Endodermal cell (in vitro differentiated cells): ENCODE results near the gene CACNA1D. TPM values are rescaled to one million over a fixed set of nuclear protein-coding genes. Genes with fewer than 3 reads are reported as not detected.

Source experiments
- DNase-seq: peaks from one replicate; pipeline ENCODE4 v3.0.0-alpha.2; 2017
- H3K27ac ChIP-seq: 2 replicates; pipeline ENCODE4 v1.5.1; 2013; ENCODE audit warnings: mild to moderate bottlenecking, low read depth, low read length, moderate library complexity
- H3K27me3 ChIP-seq: 2 replicates; pipeline ENCODE4 v1.6.1; 2013; ENCODE audit warnings: mild to moderate bottlenecking, low read length, moderate library complexity; ENCODE audit not compliant: insufficient read depth, control insufficient read depth, poor library complexity, severe bottlenecking
- H3K36me3 ChIP-seq: 2 replicates; pipeline ENCODE4 v1.7.0; 2013; ENCODE audit warnings: mild to moderate bottlenecking, low read length, moderate library complexity; ENCODE audit not compliant: control insufficient read depth, insufficient read depth
- H3K4me1 ChIP-seq: one replicate; pipeline ENCODE4 v1.7.0; 2013; ENCODE audit warnings: low read length; ENCODE audit not compliant: control insufficient read depth, insufficient read depth
- H3K4me3 ChIP-seq: 2 replicates; pipeline ENCODE4 v1.5.1; 2013; ENCODE audit warnings: mild to moderate bottlenecking, low read length, moderate library complexity
- H3K9ac ChIP-seq: 2 replicates; pipeline ENCODE4 v1.6.1; 2013; ENCODE audit warnings: mild to moderate bottlenecking, low read length, moderate library complexity; ENCODE audit not compliant: poor library complexity, severe bottlenecking; ENCODE audit errors: extremely low read depth
- H3K9me3 ChIP-seq: 2 replicates; pipeline ENCODE4 v1.6.1; 2013; ENCODE audit warnings: mild to moderate bottlenecking, low read length, moderate library complexity; ENCODE audit not compliant: control insufficient read depth
- H3K27ac Mint-ChIP-seq: 2 replicates; pipeline ENCODE4 v1.8.0; 2020; ENCODE audit warnings: mixed read lengths
- H3K27me3 Mint-ChIP-seq: 2 replicates; pipeline ENCODE4 v1.8.0; 2021; ENCODE audit warnings: mild to moderate bottlenecking, mixed read lengths; ENCODE audit not compliant: insufficient read depth
- H3K36me3 Mint-ChIP-seq: 2 replicates; pipeline ENCODE4 v1.8.0; 2020; ENCODE audit warnings: low read depth, mixed read lengths
- H3K4me1 Mint-ChIP-seq: 2 replicates; pipeline ENCODE4 v1.8.0; 2020; ENCODE audit warnings: mixed read lengths
- H3K4me3 Mint-ChIP-seq: 2 replicates; pipeline ENCODE4 v1.8.0; 2020; ENCODE audit warnings: mild to moderate bottlenecking, moderate library complexity, mixed read lengths
- H3K9me3 Mint-ChIP-seq: 2 replicates; pipeline ENCODE4 v1.8.0; 2020; ENCODE audit warnings: mild to moderate bottlenecking, mixed read lengths
- CTCF ChIP-seq: fragments of 200-600 bp; sonication (generic); conservative IDR thresholded peaks from 2 replicates; pipeline ENCODE4 v1.5.0; 2021; ENCODE audit warnings: antibody characterized with exemption, mild to moderate bottlenecking
- WGBS, 2 experiments: methylation state at CpG; one replicate each; pipeline versions ENCODE4 v1.1.5 to v1.1.7; 2013; ENCODE audit warnings: missing lambda C conversion rate in 2 of 2, mixed read lengths in 1 of 2; ENCODE audit not compliant: insufficient coverage in 1 of 2, insufficient read length in 1 of 2; 5-methylcytosine and 5-hydroxymethylcytosine counted together
- total RNA-seq, 2 donors: library from RNA; stranded (reverse); fragmentation: NEBNext Ultra II Directional in 1 of 2; extraction: Animal tissue kit (Norgen Biotek cat#: 25700) in 1 of 2; gene quantifications; 2 replicates in 1 of 2; 3 replicates in 1 of 2; pipeline ENCODE4 v1.2.1, GENCODE V29; 2021

CACNA1D gene
- total RNA-seq, 2 donors from 2014 or later: 2.2 to 3.8 TPM

GRCh38 chr3:53583161-53583690 lies 88.8 kb downstream of the CACNA1D start:
- Histone ChIP-seq H3K4me3 (no peak overlapping the region), H3K36me3 (no peaks in the 10 kb centered on the region), H3K27me3 (no peaks in the 10 kb centered on the region), H3K27ac (no peak overlapping the region), H3K9ac (no peak overlapping the region), H3K4me1 (peaks cover 4% of the 10 kb centered on the region), H3K9me3 (no peaks in the 10 kb centered on the region)
- TF ChIP-seq CTCF: no peak
- no peaks in the 10 kb centered on the region for H3K9me3 Mint-ChIP-seq
- no peak overlapping the region for H3K27ac Mint-ChIP-seq
- peaks cover 39% of the 10 kb centered on the region for H3K4me1 Mint-ChIP-seq
- no peak for DNase-seq
- H3K27me3 Mint-ChIP-seq: peaks cover 12% of the 10 kb centered on the region
- no peaks in the 10 kb centered on the region for H3K36me3 Mint-ChIP-seq
- 91 to 100% methylated on average over 1 to 2 of the region's 2 CpGs for WGBS, 2 experiments
- H3K4me3 Mint-ChIP-seq: no peak overlapping the region

GRCh38 chr3:53585049-53585448 lies 90.6 kb downstream of the CACNA1D start:
- peaks cover 21% of the 10 kb centered on the region for H3K27me3 Mint-ChIP-seq
- H3K36me3 Mint-ChIP-seq: no peaks in the 10 kb centered on the region
- Histone ChIP-seq H3K9me3 (no peaks in the 10 kb centered on the region), H3K27ac (no peak overlapping the region), H3K27me3 (no peaks in the 10 kb centered on the region), H3K4me3 (no peak overlapping the region), H3K9ac (no peak overlapping the region), H3K4me1 (no peaks in the 10 kb centered on the region), H3K36me3 (no peaks in the 10 kb centered on the region)
- no peaks in the 10 kb centered on the region for H3K9me3 Mint-ChIP-seq
- WGBS, 2 experiments: 79 to 85% methylated on average over 2 of the region's 2 CpGs
- TF ChIP-seq CTCF: no peak
- no peak overlapping the region for H3K27ac Mint-ChIP-seq
- H3K4me1 Mint-ChIP-seq: peaks cover 28% of the 10 kb centered on the region
- no peak for DNase-seq
- no peak overlapping the region for H3K4me3 Mint-ChIP-seq

- 83 to 87% methylated on average over 6 of the region's 6 CpGs for WGBS, 2 experiments
- Mint-ChIP-seq H3K27me3 (peaks cover 24% of the 10 kb centered on the region), H3K4me3 (no peak overlapping the region)
These were observed 91.2 kb downstream of the CACNA1D start for GRCh38 chr3:53585627-53586026.

More at GRCh38 chr3:53585627-53586026, 91.2 kb downstream of the CACNA1D start:
- Histone ChIP-seq H3K4me1 (no peaks in the 10 kb centered on the region), H3K27ac (no peak overlapping the region), H3K9ac (no peak overlapping the region), H3K36me3 (no peaks in the 10 kb centered on the region), H3K27me3 (no peaks in the 10 kb centered on the region), H3K4me3 (no peak overlapping the region), H3K9me3 (no peaks in the 10 kb centered on the region)
- peak; percentile 53 for TF ChIP-seq CTCF
- peaks cover 24% of the 10 kb centered on the region for H3K4me1 Mint-ChIP-seq
- H3K27ac Mint-ChIP-seq: no peak overlapping the region
- H3K36me3 Mint-ChIP-seq: no peaks in the 10 kb centered on the region
- peak; percentile 61 for DNase-seq
- no peaks in the 10 kb centered on the region for H3K9me3 Mint-ChIP-seq
